OCI-LY1 (cell line): ENCODE results near the gene STAT4.

ENCODE experiments used
- H2AFZ ChIP-seq: fragments of 200-600 bp; sonication (generic), shearing (Covaris generic); 2 replicates; pipeline ENCODE4 v1.6.0; 2014; ENCODE audit warnings: antibody characterized with exemption, mild to moderate bottlenecking, low read length
- H3F3A ChIP-seq: fragments of 200-600 bp; sonication (generic), shearing (Covaris generic); 2 replicates; pipeline ENCODE4 v1.6.0; 2014; ENCODE audit warnings: mild to moderate bottlenecking, antibody characterized with exemption, low read length, moderate library complexity; ENCODE audit not compliant: insufficient read depth
- H3K27ac ChIP-seq: fragments of 200-600 bp; sonication (generic); 2 replicates; pipeline ENCODE4 v1.5.1; 2014; ENCODE audit warnings: low read length, mixed run types, mild to moderate bottlenecking, low read depth; ENCODE audit not compliant: poor library complexity, severe bottlenecking
- H3K27me3 ChIP-seq: fragments of 200-600 bp; sonication (generic); 2 replicates; pipeline ENCODE4 v1.6.0; 2014; ENCODE audit warnings: antibody characterized with exemption, mild to moderate bottlenecking, low read length, moderate library complexity; ENCODE audit not compliant: insufficient read depth
- H3K36me3 ChIP-seq: fragments of 200-600 bp; sonication (generic); 2 replicates; pipeline ENCODE4 v1.6.1; 2014; ENCODE audit warnings: mild to moderate bottlenecking, antibody characterized with exemption, low read length, moderate library complexity, mixed read lengths; ENCODE audit not compliant: insufficient read depth
- H3K4me1 ChIP-seq: fragments of 200-600 bp; sonication (generic); 2 replicates; pipeline ENCODE4 v1.5.1; 2014; ENCODE audit warnings: mild to moderate bottlenecking, low read length, moderate library complexity; ENCODE audit not compliant: insufficient read depth, severe bottlenecking
- H3K4me2 ChIP-seq: fragments of 200-600 bp; sonication (generic), shearing (Covaris generic); 2 replicates; pipeline ENCODE4 v1.6.1; 2014; ENCODE audit warnings: low read length
- H3K4me3 ChIP-seq: fragments of 200-600 bp; sonication (generic); 2 replicates; pipeline ENCODE4 v1.5.1; 2014; ENCODE audit warnings: low read length, low read depth, mild to moderate bottlenecking, mixed read lengths; ENCODE audit not compliant: poor library complexity, severe bottlenecking
- H3K79me2 ChIP-seq: fragments of 200-600 bp; shearing (Covaris generic); 2 replicates; pipeline ENCODE4 v1.6.1; 2016; ENCODE audit warnings: mixed run types, low read length, mixed read lengths; ENCODE audit not compliant: insufficient read depth
- H3K9ac ChIP-seq: fragments of 200-600 bp; sonication (generic), shearing (Covaris generic); 2 replicates; pipeline ENCODE4 v1.6.1; 2014; ENCODE audit warnings: mild to moderate bottlenecking, low read length, mixed read lengths
- H3K9me2 ChIP-seq: fragments of 200-600 bp; sonication (generic), shearing (Covaris generic); 2 replicates; pipeline ENCODE4 v1.6.1; 2014; ENCODE audit warnings: low read depth, mild to moderate bottlenecking, low read length, mixed read lengths
- H3K9me3 ChIP-seq: fragments of 200-600 bp; shearing (Covaris generic); 2 replicates; pipeline ENCODE4 v1.6.1; 2014; ENCODE audit warnings: low read length, mixed read lengths
- H4K20me1 ChIP-seq: fragments of 200-600 bp; sonication (generic), shearing (Covaris generic); 2 replicates; pipeline ENCODE4 v1.6.0; 2016; ENCODE audit warnings: mild to moderate bottlenecking, low read length; ENCODE audit not compliant: insufficient read depth
- CTCF ChIP-seq: fragments of 200-600 bp; sonication (generic), shearing (Covaris generic); IDR thresholded peaks from 2 replicates; pipeline ENCODE4 v1.5.1; 2017; ENCODE audit warnings: mild to moderate bottlenecking, antibody characterized with exemption, low read length, moderate library complexity, mixed read lengths
- EZH2 ChIP-seq: fragments of 200-600 bp; sonication (generic), shearing (Covaris generic); IDR thresholded peaks from 2 replicates; pipeline ENCODE4 v1.8.0; 2017; ENCODE audit warnings: borderline replicate concordance, mixed run types, mild to moderate bottlenecking, antibody characterized with exemption, low read length, moderate library complexity, mixed read lengths

STAT4 gene

GRCh38 chr2:191009541-191010374 is 141.0 kb downstream of the STAT4 start:
- Histone ChIP-seq H4K20me1 (no peaks in the 10 kb centered on the region), H3K4me3 (no peak overlapping the region), H3K79me2 (no peaks in the 10 kb centered on the region)

GRCh38 chr2:191008286-191008685 is 142.5 kb downstream of the STAT4 start:
- TF ChIP-seq CTCF (no peak), EZH2 (no peak)

More at GRCh38 chr2:191009541-191010374, 141.0 kb downstream of the STAT4 start:
- H3K9me2 ChIP-seq: no peaks in the 10 kb centered on the region
- peaks cover 18% of the 10 kb centered on the region for H3K4me1 ChIP-seq
- H3K27me3 ChIP-seq: no peaks in the 10 kb centered on the region
- no peaks in the 10 kb centered on the region for H3K9me3 ChIP-seq
- no peaks in the 10 kb centered on the region for H3F3A ChIP-seq
- H2AFZ ChIP-seq: no peak overlapping the region
- H3K9ac ChIP-seq: no peak overlapping the region
- no peak overlapping the region for H3K27ac ChIP-seq
- TF ChIP-seq CTCF (no peak), EZH2 (no peak)
- peaks cover 48% of the 10 kb centered on the region for H3K36me3 ChIP-seq
- H3K4me2 ChIP-seq: no peak overlapping the region

GRCh38 chr2:191006997-191007783 is 143.6 kb downstream of the STAT4 start:
- Histone ChIP-seq H3F3A (no peaks in the 10 kb centered on the region), H4K20me1 (no peaks in the 10 kb centered on the region)
- TF ChIP-seq CTCF (no peak), EZH2 (no peak)

More at GRCh38 chr2:191008286-191008685, 142.5 kb downstream of the STAT4 start:
- Histone ChIP-seq H3K9me3 (no peaks in the 10 kb centered on the region), H3K27me3 (no peaks in the 10 kb centered on the region), H3K4me2 (no peak overlapping the region), H3F3A (no peaks in the 10 kb centered on the region), H3K9me2 (no peaks in the 10 kb centered on the region), H3K4me1 (peaks cover 10% of the 10 kb centered on the region), H4K20me1 (no peaks in the 10 kb centered on the region), H3K79me2 (no peaks in the 10 kb centered on the region), H3K27ac (no peak overlapping the region), H3K9ac (no peak overlapping the region), H3K36me3 (peaks cover 63% of the 10 kb centered on the region), H3K4me3 (no peak overlapping the region), H2AFZ (no peak overlapping the region)

More at GRCh38 chr2:191006997-191007783, 143.6 kb downstream of the STAT4 start:
- no peaks in the 10 kb centered on the region for H3K9me3 ChIP-seq
- peaks cover 74% of the 10 kb centered on the region for H3K36me3 ChIP-seq
- H2AFZ ChIP-seq: no peak overlapping the region
- H3K4me2 ChIP-seq: no peak overlapping the region
- no peaks in the 10 kb centered on the region for H3K27me3 ChIP-seq
- no peaks in the 10 kb centered on the region for H3K4me1 ChIP-seq
- no peak overlapping the region for H3K9ac ChIP-seq
- H3K4me3 ChIP-seq: no peak overlapping the region
- H3K27ac ChIP-seq: no peak overlapping the region
- H3K79me2 ChIP-seq: no peaks in the 10 kb centered on the region
- no peaks in the 10 kb centered on the region for H3K9me2 ChIP-seq
